ENCODE results near the gene KCNK1. TPM values are rescaled to one million over a fixed set of nuclear protein-coding genes. Genes with fewer than 3 reads are reported as not detected.

KCNK1 gene
- total and polyA plus RNA-seq, 4 donors: 2.5 to 12.3 (median 4.5) TPM

DNA sequence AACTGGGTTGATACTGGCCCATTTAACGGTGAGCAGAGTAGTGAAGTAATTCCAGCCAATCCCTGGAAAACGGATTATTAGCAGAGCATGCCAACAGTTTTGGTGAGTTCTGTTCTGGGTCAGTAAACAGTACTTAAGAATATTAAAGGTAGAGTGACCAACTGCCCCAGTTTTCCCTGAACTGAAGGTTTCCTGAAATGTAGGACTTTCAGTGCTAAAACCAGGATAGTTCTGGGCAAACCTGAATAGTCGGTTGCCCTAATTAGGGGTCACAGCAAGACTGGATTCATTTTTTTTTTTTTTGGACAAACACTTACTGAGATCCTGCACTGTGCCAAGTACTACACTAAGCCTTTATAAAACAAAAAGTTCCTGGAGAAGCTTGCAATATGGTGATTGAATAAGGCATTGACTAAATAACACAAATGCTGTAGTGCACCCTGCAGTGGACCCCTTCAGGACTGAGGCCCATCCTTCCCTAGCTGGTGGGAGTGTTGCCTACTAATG is 75.9 kb downstream of the KCNK1 start:
- H3K27me3 ChIP-seq (ENCODE audit: control insufficient read depth in 4 of 4, insufficient read depth in 4 of 4, low read length in 3 of 4): no peaks in the 10 kb centered on the region
- 27% methylated on average over 3 of the region's 3 CpGs for WGBS
- DNase-seq (ENCODE audit: low spot score): no peak
- H3K9me3 ChIP-seq (ENCODE audit: control insufficient read depth in 4 of 4, low read length in 3 of 4): no peaks in the 10 kb centered on the region
- no peak for TF ChIP-seq RXRA (IDR thresholded peaks at IDR 0.05)
- TF ChIP-seq HNF4G (IDR thresholded peaks at IDR 0.05): no peak
- TF ChIP-seq, protein P1, sequence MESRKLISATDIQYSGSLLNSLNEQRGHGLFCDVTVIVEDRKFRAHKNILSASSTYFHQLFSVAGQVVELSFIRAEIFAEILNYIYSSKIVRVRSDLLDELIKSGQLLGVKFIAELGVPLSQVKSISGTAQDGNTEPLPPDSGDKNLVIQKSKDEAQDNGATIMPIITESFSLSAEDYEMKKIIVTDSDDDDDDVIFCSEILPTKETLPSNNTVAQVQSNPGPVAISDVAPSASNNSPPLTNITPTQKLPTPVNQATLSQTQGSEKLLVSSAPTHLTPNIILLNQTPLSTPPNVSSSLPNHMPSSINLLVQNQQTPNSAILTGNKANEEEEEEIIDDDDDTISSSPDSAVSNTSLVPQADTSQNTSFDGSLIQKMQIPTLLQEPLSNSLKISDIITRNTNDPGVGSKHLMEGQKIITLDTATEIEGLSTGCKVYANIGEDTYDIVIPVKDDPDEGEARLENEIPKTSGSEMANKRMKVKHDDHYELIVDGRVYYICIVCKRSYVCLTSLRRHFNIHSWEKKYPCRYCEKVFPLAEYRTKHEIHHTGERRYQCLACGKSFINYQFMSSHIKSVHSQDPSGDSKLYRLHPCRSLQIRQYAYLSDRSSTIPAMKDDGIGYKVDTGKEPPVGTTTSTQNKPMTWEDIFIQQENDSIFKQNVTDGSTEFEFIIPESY (IDR thresholded peaks at IDR 0.05): no peak
- TF ChIP-seq NR2F2 (IDR thresholded peaks at IDR 0.05): no peak
- peak in 1 of 2 donors; percentile 0 for TF ChIP-seq RAD21 (IDR thresholded peaks at IDR 0.05)
- no peak for TF ChIP-seq GABPA (IDR thresholded peaks at IDR 0.05 in 1 of 2, conservative IDR thresholded peaks at IDR 0.05 in 1 of 2)
- TF ChIP-seq, protein P2, sequence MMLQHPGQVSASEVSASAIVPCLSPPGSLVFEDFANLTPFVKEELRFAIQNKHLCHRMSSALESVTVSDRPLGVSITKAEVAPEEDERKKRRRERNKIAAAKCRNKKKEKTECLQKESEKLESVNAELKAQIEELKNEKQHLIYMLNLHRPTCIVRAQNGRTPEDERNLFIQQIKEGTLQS (IDR thresholded peaks at IDR 0.05): no peak
- TF ChIP-seq, protein P3, sequence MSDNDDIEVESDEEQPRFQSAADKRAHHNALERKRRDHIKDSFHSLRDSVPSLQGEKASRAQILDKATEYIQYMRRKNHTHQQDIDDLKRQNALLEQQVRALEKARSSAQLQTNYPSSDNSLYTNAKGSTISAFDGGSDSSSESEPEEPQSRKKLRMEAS (IDR thresholded peaks at IDR 0.05): no peak
- no peak overlapping the region for H3K27ac ChIP-seq (ENCODE audit: low read depth in 1 of 2, low read length in 2 of 2)
- no peak overlapping the region for H3K4me3 ChIP-seq (ENCODE audit: low read depth in 1 of 3, low read length in 3 of 3)
- no peak overlapping the region for H3K9ac ChIP-seq (ENCODE audit: low read depth in 1 of 2, low read length in 2 of 2)
- no peaks in the 10 kb centered on the region for H3K36me3 ChIP-seq (ENCODE audit: control insufficient read depth in 4 of 4, insufficient read depth in 3 of 4, low read depth in 1 of 4, low read length in 3 of 4)
- H3K4me1 ChIP-seq (ENCODE audit: control insufficient read depth in 4 of 4, insufficient read depth in 4 of 4, low read length in 3 of 4): peaks cover 0 to 5% (median 0%) of the 10 kb centered on the region in 4 donors

DNA sequence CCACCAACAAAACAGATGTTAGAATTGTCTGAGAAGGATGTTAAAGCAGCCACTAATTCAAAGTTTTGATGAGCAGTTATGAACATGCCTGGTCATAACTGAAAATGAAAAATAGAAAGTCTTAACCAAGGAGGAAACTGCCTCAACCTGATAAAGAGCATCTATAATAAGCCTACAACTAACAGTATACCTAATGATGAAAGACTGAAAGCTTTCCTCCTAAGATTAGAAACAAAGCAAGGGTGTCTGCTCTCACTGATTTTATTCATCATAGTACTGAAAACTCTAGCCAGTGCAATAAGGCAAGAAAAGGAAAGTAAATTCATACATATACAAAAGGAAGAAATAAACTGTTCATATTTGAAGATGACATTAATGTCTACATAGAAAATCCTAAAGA is 82.0 kb downstream of the KCNK1 start:
- TF ChIP-seq GABPA (IDR thresholded peaks at IDR 0.05 in 1 of 2, conservative IDR thresholded peaks at IDR 0.05 in 1 of 2): no peak
- no peak for TF ChIP-seq TAF1 (conservative IDR thresholded peaks at IDR 0.05)
- no peak for TF ChIP-seq YY1 (IDR thresholded peaks at IDR 0.05)
- TF ChIP-seq, protein P4, sequence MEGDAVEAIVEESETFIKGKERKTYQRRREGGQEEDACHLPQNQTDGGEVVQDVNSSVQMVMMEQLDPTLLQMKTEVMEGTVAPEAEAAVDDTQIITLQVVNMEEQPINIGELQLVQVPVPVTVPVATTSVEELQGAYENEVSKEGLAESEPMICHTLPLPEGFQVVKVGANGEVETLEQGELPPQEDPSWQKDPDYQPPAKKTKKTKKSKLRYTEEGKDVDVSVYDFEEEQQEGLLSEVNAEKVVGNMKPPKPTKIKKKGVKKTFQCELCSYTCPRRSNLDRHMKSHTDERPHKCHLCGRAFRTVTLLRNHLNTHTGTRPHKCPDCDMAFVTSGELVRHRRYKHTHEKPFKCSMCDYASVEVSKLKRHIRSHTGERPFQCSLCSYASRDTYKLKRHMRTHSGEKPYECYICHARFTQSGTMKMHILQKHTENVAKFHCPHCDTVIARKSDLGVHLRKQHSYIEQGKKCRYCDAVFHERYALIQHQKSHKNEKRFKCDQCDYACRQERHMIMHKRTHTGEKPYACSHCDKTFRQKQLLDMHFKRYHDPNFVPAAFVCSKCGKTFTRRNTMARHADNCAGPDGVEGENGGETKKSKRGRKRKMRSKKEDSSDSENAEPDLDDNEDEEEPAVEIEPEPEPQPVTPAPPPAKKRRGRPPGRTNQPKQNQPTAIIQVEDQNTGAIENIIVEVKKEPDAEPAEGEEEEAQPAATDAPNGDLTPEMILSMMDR (IDR thresholded peaks at IDR 0.05; ENCODE audit: low read depth, low read length, missing input control): no peak
- TF ChIP-seq, protein P1 (IDR thresholded peaks at IDR 0.05): no peak
- TF ChIP-seq, protein P2 (IDR thresholded peaks at IDR 0.05): no peak
- no peak for TF ChIP-seq RXRA (IDR thresholded peaks at IDR 0.05)
- no peak for TF ChIP-seq RAD21 (IDR thresholded peaks at IDR 0.05)
- no peak for TF ChIP-seq JUND (IDR thresholded peaks at IDR 0.05)
- TF ChIP-seq HNF4A (conservative IDR thresholded peaks at IDR 0.05): no peak
- no peak for TF ChIP-seq FOXA2 (IDR thresholded peaks at IDR 0.05)
- TF ChIP-seq, protein P5, sequence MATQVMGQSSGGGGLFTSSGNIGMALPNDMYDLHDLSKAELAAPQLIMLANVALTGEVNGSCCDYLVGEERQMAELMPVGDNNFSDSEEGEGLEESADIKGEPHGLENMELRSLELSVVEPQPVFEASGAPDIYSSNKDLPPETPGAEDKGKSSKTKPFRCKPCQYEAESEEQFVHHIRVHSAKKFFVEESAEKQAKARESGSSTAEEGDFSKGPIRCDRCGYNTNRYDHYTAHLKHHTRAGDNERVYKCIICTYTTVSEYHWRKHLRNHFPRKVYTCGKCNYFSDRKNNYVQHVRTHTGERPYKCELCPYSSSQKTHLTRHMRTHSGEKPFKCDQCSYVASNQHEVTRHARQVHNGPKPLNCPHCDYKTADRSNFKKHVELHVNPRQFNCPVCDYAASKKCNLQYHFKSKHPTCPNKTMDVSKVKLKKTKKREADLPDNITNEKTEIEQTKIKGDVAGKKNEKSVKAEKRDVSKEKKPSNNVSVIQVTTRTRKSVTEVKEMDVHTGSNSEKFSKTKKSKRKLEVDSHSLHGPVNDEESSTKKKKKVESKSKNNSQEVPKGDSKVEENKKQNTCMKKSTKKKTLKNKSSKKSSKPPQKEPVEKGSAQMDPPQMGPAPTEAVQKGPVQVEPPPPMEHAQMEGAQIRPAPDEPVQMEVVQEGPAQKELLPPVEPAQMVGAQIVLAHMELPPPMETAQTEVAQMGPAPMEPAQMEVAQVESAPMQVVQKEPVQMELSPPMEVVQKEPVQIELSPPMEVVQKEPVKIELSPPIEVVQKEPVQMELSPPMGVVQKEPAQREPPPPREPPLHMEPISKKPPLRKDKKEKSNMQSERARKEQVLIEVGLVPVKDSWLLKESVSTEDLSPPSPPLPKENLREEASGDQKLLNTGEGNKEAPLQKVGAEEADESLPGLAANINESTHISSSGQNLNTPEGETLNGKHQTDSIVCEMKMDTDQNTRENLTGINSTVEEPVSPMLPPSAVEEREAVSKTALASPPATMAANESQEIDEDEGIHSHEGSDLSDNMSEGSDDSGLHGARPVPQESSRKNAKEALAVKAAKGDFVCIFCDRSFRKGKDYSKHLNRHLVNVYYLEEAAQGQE (IDR thresholded peaks at IDR 0.05): no peak
- no peak for TF ChIP-seq NR2F2 (IDR thresholded peaks at IDR 0.05)
- no peak for TF ChIP-seq SP1 (IDR thresholded peaks at IDR 0.05)
- TF ChIP-seq EGR1 (IDR thresholded peaks at IDR 0.05; ENCODE audit: low read depth in 2 of 2): no peak

More for the DNA sequence above, 82.0 kb downstream of the KCNK1 start:
- Histone ChIP-seq H3K9me3 (ENCODE audit: control insufficient read depth in 4 of 4, low read length in 3 of 4) (no peaks in the 10 kb centered on the region), H3K36me3 (ENCODE audit: control insufficient read depth in 4 of 4, insufficient read depth in 3 of 4, low read depth in 1 of 4, low read length in 3 of 4) (no peaks in the 10 kb centered on the region), H3K27me3 (ENCODE audit: control insufficient read depth in 4 of 4, insufficient read depth in 4 of 4, low read length in 3 of 4) (no peaks in the 10 kb centered on the region), H3K9ac (ENCODE audit: low read depth in 1 of 2, low read length in 2 of 2) (no peak overlapping the region), H3K4me1 (ENCODE audit: control insufficient read depth in 4 of 4, insufficient read depth in 4 of 4, low read length in 3 of 4) (no peaks in the 10 kb centered on the region), H3K27ac (ENCODE audit: low read depth in 1 of 2, low read length in 2 of 2) (no peak overlapping the region), H3K4me3 (ENCODE audit: low read depth in 1 of 3, low read length in 3 of 3) (no peak overlapping the region)
- DNase-seq (ENCODE audit: low spot score): no peak

All from liver (tissue), 9 donors.